Measurements from ENCODE around the gene FXYD7. TPM values are rescaled to one million over a fixed set of nuclear protein-coding genes. Genes with fewer than 3 reads are reported as not detected.
A peak's percentile ranks its signal among the peaks of the same experiment; 100 is the strongest.

FXYD7 gene
- total and polyA plus RNA-seq, 9 of the 15 experiments (the other 6 are each of a cell fraction or from before 2014, with no cell fraction given) = 0.10 to 0.80 (median 0.31) TPM; not detected in 3

GRCh38 chr19:35105411-35106290 is 37.4 kb upstream of the FXYD7 start (continued):
- TF ChIP-seq NKRF (IDR thresholded peaks at IDR 0.05; ENCODE audit: borderline replicate concordance) (peak; percentile 46; the same call in 1 of the 2 replicates), MYC (IDR thresholded peaks at IDR 0.05; ENCODE audit: low read depth, low read length) (peak; percentile 57; the same call in 1 of the 2 replicates), MYC (CRISPR knock-in tag; IDR thresholded peaks at IDR 0.05; ENCODE audit: borderline replicate concordance, low read depth) (no peak), TRIM25 (IDR thresholded peaks at IDR 0.05; ENCODE audit: borderline replicate concordance) (peak; percentile 74; the same call in 1 of the 2 replicates), MNT (conservative IDR thresholded peaks at IDR 0.05) (no peak), GATA2 (CRISPR knock-in tag; IDR thresholded peaks at IDR 0.05) (0 out of 2 replicates have a peak, but pooled peaks have one; percentile 29), PBX2 (CRISPR knock-in tag; IDR thresholded peaks at IDR 0.05; ENCODE audit: low read depth) (no peak), PBX2 (tag; conservative IDR thresholded peaks at IDR 0.05; ENCODE audit: low read depth) (no peak), TGIF2 (CRISPR knock-in tag; IDR thresholded peaks at IDR 0.05) (no peak), ZNF639 (CRISPR knock-in tag; conservative IDR thresholded peaks at IDR 0.05 in 1 of 2, IDR thresholded peaks at IDR 0.05 in 1 of 2) (peak in 1 of 2 experiments; percentile 50; a peak in 1 of 4 replicates), CREM (IDR thresholded peaks at IDR 0.05; ENCODE audit: low read depth) (no peak), KHSRP (IDR thresholded peaks at IDR 0.05) (peak; percentile 15; the same call in 1 of the 2 replicates), SRF (CRISPR knock-in tag; IDR thresholded peaks at IDR 0.05) (no peak), HDAC3 (IDR thresholded peaks at IDR 0.05; ENCODE audit: borderline replicate concordance, partially characterized antibody) (no peak), NR2F6 (CRISPR knock-in tag; IDR thresholded peaks at IDR 0.05) (no peak)
